GM19193 (cell line): ENCODE results near the gene PTOV1.

Experiments
- POLR2A ChIP-seq: IDR thresholded peaks from 4 replicates; pipeline ENCODE4 v1.6.1; 2011; ENCODE audit not compliant: insufficient read depth, insufficient read length; ENCODE audit errors: extremely low read depth

Gene PTOV1

DNA sequence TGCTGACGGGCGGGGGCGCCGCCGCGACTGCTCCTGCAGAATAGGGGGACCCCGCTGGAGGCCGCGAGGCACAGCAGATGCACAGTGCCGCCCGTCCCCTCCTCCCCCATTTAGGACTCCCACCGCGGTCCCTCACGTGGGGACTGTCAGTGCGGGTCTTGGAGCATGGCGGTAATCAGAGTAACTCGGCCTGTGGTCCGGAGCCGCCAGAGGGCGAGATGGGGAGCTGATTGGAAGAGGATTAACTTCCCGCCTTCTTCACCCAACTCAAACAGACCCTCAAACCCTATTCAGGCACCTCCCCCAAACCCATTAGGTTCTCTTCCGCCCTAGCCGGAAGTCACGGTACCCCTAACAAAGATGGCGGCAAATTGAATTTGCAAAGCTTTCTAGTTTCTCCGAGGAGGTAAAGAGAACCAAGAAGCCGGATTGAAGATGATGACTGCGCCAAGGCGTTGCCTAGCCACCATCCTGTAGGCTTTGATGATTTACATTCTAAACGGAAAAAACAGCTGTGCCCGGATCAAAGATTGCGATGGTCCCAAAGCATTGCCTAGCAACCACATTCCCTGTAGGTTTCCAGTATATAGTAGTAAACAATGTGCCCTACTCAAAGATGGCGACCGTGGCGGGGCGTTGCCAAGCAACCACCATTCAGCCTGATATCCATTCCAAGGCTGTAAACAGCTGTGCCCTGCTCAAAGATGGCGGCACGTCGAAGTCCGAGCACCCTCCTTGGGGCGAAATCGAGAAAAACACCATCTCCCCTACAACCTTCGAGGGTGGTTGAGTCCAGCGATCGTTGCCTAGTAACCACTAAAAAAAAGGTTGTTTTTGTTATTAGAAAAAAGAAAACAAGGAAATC, 37.7 kb upstream of the PTOV1 start, which contains the start of gene FUZ:
TSS of gene FUZ (minus strand) at position 296 of the 865 bp plus-strand sequence. CDS start at position 110, 186 bp downstream.
- TF ChIP-seq POLR2A: peak; percentile 29

DNA sequence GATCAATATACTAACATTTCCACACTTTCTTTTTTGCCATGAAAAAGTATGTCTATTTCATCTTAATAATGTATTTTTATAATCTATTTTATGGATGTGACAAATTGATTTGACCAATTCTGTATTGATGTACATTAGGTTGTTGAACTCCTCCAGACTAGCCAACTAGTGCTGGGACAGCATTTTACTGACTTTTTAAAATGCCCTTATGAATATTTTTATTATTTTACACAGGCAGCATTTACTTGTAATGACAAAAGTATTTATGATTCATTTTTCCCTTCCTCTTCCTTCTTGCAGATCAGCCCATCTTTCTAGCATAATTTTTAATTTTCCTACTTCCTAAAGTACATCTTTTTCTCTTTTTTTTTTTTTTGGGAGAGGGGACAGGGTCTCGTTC, 36.9 kb upstream of the PTOV1 start:
- TF ChIP-seq POLR2A: no peak

DNA sequence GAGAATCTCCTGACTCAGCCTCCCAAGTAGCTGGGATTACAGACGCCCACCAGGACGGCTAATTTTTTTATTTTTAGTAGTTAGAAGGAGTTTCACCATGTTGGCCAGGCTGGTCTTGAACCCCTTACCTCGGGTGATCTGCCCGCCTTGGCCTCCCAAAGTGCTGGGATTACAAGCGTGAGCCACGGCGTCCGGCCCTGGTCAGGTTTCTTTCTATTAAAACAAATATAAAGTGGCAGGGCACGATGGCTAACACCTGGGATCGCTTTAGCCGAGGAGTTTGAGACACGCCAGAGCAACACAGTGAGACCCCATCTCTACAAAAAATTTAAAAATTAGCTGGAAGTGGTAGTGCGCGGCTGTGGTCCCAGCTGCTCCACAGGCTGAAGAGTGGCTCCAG, 34.4 kb upstream of the PTOV1 start:
- TF ChIP-seq POLR2A: no peak

DNA sequence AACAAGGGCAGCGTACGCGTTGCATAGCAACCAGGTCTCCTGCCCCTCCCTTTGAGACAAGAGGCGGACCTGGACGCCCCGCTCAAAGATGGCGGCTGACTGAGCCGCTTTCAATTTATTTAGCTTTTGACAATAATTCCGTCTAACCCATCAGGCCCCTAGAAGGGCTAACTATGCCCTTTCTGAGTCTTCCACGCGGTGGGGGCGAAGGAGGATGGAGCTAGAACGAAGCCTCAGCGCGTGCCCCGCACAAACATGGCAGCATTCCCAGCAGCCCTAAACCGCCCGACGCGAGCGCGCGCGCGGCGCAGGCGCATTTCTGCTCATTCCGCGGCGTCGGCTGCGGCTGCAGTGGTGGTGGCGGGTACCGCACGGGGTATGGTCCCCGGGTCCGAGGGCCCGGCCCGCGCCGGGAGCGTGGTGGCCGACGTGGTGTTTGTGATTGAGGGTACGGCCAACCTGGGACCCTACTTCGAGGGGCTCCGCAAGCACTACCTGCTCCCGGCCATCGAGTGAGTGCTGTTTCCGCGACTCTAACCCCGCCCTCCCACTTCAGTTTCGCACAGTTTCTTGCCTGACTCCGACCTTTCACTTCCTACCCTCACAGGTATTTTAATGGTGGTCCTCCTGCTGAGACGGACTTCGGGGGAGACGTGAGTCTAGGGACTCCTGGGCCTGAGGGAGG, 32.9 kb upstream of the PTOV1 start, which contains the start of gene MED25:
TSS of gene MED25 (plus strand) at position 326 of the 685 bp plus-strand sequence. CDS start at position 379, 53 bp downstream.
- peak; percentile 84 for TF ChIP-seq POLR2A

DNA sequence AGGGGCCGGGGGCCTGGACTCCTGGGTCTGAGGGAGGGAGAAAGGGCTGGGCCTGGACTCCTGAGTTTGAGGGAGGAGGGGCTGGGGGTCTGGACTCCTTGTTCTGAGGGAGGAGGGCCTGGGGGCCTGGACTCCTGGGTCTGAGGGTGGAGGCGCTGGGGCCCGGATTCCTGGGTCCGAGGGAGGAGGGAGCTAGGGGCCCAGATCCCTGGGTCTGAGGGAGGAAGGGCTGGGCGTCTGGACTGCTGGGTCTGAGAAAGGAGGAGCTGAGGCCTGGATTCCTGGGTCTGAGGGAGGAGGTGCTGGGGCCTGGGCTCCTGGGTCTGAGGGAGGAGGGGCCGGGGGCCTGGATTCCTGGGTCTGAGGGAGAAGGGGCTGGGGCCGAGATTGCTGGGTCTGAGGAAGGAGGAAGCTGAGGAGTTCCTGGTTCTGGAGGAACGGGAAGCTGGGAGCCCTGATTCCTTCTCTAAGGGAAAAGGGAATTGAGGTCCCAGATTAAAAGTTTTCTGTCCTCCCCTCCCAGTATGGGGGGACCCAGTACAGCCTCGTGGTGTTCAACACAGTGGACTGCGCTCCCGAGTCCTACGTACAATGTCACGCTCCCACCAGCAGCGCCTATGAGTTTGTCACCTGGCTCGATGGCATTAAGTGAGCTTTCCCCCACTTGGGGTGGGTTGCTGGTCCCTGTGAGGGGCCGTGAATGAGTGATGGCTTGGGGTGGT, 32.1 kb upstream of the PTOV1 start:
- no peak for TF ChIP-seq POLR2A

DNA sequence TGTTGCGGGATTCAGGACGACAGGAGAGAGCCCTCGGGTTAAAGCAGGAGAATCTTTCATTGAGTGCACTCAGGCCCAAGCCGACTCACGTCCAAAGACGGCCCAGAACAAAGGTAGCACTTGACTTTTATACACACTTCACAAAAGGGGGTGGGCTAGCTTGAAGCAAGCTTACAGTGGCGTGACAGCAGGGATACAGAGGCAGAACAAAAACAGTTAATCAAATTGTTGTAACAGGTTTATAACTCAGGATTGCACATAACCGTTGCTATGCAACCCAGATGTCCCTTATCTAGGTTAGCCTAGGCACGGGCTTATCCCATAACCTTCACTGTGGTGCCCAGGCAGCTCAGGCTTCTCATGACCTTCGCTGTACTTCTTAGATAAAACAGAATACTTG, 30.8 kb upstream of the PTOV1 start:
- no peak for TF ChIP-seq POLR2A

DNA sequence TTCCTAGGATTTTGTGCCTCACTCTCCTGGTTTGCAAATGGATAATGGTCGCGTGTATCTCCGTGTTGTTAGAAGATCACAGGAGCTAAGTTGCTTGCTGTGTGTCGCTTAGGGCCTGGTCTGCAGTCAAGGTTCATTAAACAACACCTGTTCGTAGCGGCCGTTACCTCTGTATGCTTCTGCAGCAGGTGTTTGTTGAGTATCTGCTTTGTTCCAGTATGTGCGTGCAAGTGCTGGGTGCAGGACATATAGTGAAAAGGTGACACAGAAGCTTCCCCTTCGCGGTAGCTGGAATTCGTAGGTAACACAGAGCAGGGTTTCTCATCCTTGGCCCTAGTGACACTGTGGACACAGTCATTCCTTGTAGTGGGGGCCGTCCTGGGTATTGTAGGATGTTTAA, 27.5 kb upstream of the PTOV1 start:
- no peak for TF ChIP-seq POLR2A

DNA sequence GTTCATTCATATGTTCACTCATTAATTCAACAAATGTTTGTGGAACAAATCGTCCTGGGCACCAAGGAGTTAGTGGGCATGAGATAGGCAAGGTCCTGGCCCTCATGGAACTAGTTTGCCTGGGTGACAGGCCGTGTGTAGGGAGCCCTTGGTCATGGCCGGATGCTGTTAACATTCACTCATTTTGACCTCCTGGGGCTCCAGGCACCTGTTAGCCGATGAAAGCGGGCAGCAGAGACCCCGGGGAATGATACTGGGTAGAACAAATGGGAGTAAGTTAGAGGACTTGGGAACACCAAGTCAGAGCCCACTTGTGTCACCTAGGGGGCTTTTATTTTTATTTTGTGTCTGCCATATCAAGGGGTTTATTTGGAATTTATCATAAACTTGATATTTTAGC, 26.3 kb upstream of the PTOV1 start:
- TF ChIP-seq POLR2A: no peak

DNA sequence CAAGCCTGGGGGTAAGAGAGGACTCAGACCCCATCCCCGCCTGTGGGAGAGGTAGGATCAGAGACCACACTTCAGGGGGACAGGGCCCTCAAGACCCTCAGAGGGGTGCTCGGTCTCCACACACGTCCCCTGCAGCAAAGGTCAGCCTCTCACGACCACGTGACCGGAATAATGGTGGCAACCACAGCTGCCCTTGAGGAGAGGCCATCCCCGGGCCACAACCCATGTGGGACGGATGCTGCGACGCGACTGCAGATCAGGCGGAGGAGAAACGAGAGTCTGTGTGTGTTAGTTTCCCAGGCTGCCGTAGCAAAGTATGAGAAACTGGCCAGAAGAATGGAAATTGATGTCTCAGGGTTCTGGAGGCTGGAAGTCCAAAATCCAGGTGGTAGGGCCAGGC, 23.9 kb upstream of the PTOV1 start:
- TF ChIP-seq POLR2A: no peak

DNA sequence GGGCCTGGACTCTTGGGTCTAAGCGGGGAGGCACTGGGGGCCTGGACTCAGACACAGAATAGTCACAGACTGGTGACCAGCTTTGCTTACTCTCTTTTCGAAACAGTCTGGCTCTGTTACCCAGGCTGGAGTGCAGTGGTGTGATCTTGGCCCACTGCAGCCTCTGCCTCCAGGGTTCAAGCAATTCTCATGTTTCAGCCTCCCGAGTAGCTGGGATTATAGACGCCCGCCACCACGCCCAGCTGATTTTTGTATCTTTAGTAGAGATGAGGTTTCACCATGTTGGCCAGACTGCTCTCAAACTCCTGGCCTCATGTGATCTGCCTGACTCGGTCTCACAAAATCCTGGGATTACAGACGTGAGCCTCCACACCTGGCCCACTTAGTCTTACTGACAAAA, 21.8 kb upstream of the PTOV1 start:
- no peak for TF ChIP-seq POLR2A

DNA sequence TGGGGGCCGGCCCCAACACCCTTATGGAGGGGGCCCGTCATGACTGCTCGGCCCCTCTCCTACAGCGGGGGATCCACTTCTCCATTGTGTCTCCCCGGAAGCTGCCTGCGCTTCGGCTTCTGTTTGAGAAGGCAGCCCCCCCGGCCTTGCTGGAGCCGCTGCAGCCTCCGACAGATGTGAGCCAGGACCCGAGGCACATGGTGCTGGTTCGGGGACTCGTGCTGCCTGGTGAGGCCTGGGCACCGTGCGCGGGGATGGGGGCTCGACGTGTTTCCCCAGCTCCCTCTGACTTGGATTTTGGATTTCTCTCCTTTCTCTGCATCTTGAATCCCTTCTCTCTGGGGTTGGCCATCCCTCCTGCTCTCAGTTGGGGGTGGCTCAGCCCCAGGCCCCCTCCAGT, 21.2 kb upstream of the PTOV1 start:
- TF ChIP-seq POLR2A: no peak

DNA sequence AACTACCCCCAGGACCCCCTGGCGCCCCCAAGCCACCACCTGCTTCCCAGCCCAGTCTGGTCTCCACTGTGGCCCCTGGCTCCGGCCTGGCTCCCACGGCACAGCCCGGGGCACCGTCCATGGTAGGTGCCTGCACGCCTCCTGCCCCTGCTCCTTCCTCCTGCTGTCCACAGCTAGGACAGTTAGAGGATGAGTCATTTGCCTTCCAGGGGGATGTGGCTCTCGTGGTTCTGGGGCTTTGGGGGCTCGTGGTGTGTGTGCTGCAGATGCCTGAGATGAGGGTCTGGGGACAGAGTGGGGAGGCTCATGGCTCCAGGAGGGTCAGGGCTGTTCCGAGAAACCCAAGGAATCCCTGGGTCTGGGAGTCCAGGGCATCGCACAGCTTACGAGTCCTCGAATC, 20.2 kb upstream of the PTOV1 start:
- no peak for TF ChIP-seq POLR2A

DNA sequence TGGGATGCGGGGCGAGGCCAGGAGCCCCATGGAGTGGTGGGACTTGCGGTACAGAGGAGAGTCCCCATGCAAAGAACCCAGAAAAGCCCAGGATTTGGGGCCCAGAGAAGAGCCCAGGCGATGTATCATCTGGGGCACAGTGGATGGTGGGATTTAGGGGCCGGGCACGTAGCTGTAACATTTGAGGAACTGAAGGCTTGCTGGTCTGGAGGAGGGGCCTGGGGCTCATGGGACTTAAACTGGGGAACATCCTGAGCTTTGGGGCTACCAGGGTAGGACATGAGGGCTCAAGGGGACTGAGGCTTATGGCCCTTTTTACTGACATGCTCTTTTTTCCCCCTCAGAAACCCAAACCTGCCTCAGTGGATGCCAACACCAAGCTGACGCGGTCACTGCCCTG, 19.4 kb upstream of the PTOV1 start:
- TF ChIP-seq POLR2A: no peak

DNA sequence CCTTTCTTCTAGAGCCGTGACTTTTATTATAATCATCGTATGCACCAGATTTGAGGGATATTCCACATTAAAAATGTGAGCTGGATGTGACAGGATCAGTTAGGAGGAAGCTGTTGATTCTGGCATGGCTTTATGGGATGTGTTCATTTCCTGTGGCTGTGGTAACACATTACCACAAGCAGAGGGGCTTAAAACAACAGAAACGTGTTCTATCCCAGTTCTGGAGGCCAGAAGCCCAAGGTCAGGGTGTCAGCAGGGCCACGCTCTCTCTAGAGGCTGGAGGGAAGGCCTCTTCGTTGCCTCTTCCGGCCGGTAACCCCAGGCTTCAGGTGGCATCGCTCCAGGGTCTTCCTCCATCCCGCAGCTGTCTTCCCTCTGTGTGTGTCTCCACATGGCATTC, 18.4 kb upstream of the PTOV1 start:
- no peak for TF ChIP-seq POLR2A

DNA sequence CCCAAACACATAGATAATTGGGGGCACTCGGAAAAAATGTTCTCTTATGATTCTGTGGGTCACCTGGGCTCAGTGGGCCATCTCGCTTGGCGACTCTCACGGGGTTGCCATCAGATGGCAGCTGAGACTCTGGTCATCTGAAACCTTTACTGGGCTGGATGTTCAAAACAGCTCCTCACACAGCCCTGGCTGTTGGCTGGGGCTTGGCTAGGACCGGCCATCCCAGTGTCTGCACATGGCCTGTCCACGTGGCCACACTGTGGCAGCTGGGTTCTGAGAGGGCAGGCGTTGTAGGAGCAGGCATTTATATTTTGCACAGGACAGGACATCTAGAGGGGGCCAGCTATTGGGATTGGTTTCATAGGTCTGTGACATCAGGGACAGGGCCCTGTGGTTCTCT, 17.4 kb upstream of the PTOV1 start:
- TF ChIP-seq POLR2A: no peak
